ENCODE data around the gene PCDH8. TPM values are rescaled to one million over a fixed set of nuclear protein-coding genes. Genes with fewer than 3 reads are reported as not detected.

Gene PCDH8
- polyA plus RNA-seq, 1 of the 3 experiments (the other 2 are of a cell fraction): not detected

GRCh38 chr13:52838433-52839107 lies 9.9 kb downstream of the PCDH8 start:
- peaks cover 0 to 11% of the 10 kb centered on the region in 2 experiments; a peak in 1 of 4 replicates for H3K4me1 ChIP-seq (ENCODE audit: control insufficient read depth in 1 of 2, insufficient read depth in 2 of 2, low read depth in 1 of 2, low read length in 1 of 2)
- DNase-seq: no peak
- peaks cover 3% of the 10 kb centered on the region; the same call in 1 of the 2 replicates for H3K27me3 ChIP-seq (ENCODE audit: insufficient read depth)
- H2AFZ ChIP-seq (ENCODE audit: low read depth): no peak overlapping the region
- no peaks in the 10 kb centered on the region for H3K9me3 ChIP-seq
- H3K9me2 ChIP-seq: no peaks in the 10 kb centered on the region
- ChIA-PET CTCF (interaction anchor here (2.6 kb wide), 1 partner anchor 9 kb away, joined by 13 read pairs; the partner anchor contains the start of gene PCDH8), POLR2A (no interaction called here)
- 23% methylated on average over 4 of the region's 6 CpGs for WGBS (ENCODE audit: low lambda C conversion rate)
- H3F3A ChIP-seq (replicated peaks; ENCODE audit: insufficient read depth): no peaks in the 10 kb centered on the region
- H3K79me2 ChIP-seq (ENCODE audit: insufficient read depth): no peaks in the 10 kb centered on the region
- H4K20me1 ChIP-seq (ENCODE audit: insufficient read depth): no peaks in the 10 kb centered on the region
- H3K4me3 ChIP-seq (ENCODE audit: low read depth in 2 of 2, low read length in 1 of 2): no peak overlapping the region
- no peak overlapping the region for H3K4me2 ChIP-seq
- no peaks in the 10 kb centered on the region for H3K36me3 ChIP-seq (replicated peaks in 1 of 2; ENCODE audit: control insufficient read depth in 1 of 2, insufficient read depth in 2 of 2, low read length in 1 of 2)
- no peak overlapping the region for H3K27ac ChIP-seq (ENCODE audit: low read depth in 2 of 2, low read length in 1 of 2)
- TF ChIP-seq USF1 (IDR thresholded peaks at IDR 0.05; ENCODE audit: borderline replicate concordance, low read depth): no peak
- TF ChIP-seq MXI1 (IDR thresholded peaks at IDR 0.05; ENCODE audit: low read depth, low read length): no peak
- no peak for TF ChIP-seq FOXJ3 (CRISPR knock-in tag; IDR thresholded peaks at IDR 0.05)
- TF ChIP-seq TEAD4 (IDR thresholded peaks at IDR 0.05; ENCODE audit: borderline replicate concordance, insufficient read depth): no peak
- no peak for TF ChIP-seq TCF12 (IDR thresholded peaks at IDR 0.05)
- no peak for TF ChIP-seq RCOR1 (IDR thresholded peaks at IDR 0.05; ENCODE audit: low read length)
- no peak for TF ChIP-seq EP300 (IDR thresholded peaks at IDR 0.05; ENCODE audit: borderline replicate concordance in 1 of 2, low read depth in 1 of 2, low read length in 1 of 2)
- TF ChIP-seq FOSL2 (IDR thresholded peaks at IDR 0.05; ENCODE audit: borderline replicate concordance, low read depth): no peak
- no peak for TF ChIP-seq GATA2 (CRISPR knock-in tag; IDR thresholded peaks at IDR 0.05)
- no peak for TF ChIP-seq SMC3 (IDR thresholded peaks at IDR 0.05; ENCODE audit: low read depth, low read length)
- no peak for TF ChIP-seq RFX5 (IDR thresholded peaks at IDR 0.05; ENCODE audit: low read length)
- TF ChIP-seq MAX (IDR thresholded peaks at IDR 0.05; ENCODE audit: low read depth): no peak
- TF ChIP-seq NFIC (IDR thresholded peaks at IDR 0.05; ENCODE audit: borderline replicate concordance): no peak
- no peak for TF ChIP-seq POLR2AphosphoS5 (IDR thresholded peaks at IDR 0.05; ENCODE audit: low read depth, low read length)
- TF ChIP-seq EZH2phosphoT487 (IDR thresholded peaks at IDR 0.05; ENCODE audit: borderline replicate concordance, low read depth): no peak
- no peak for TF ChIP-seq TAF1 (IDR thresholded peaks at IDR 0.05; ENCODE audit: borderline replicate concordance, low read depth, low read length)
- H3K9ac ChIP-seq: no peak overlapping the region

GRCh38 chr13:52837850-52838249 lies 10.6 kb downstream of the PCDH8 start:
- H4K20me1 ChIP-seq (ENCODE audit: insufficient read depth): no peaks in the 10 kb centered on the region
- H3K4me2 ChIP-seq: no peak overlapping the region
- H3F3A ChIP-seq (replicated peaks; ENCODE audit: insufficient read depth): no peaks in the 10 kb centered on the region
- no peak overlapping the region for H3K9ac ChIP-seq
- H3K9me2 ChIP-seq: no peaks in the 10 kb centered on the region
- ChIA-PET CTCF (interaction anchor here (1.2 to 2.6 kb wide), 2 partner anchors 9 to 12 kb away, joined by 5 to 13 read pairs; partner anchors contain the start of gene PCDH8), POLR2A (no interaction called here)
- DNase-seq: no peak
- no peaks in the 10 kb centered on the region for H3K36me3 ChIP-seq (replicated peaks in 1 of 2; ENCODE audit: control insufficient read depth in 1 of 2, insufficient read depth in 2 of 2, low read length in 1 of 2)
- H2AFZ ChIP-seq (ENCODE audit: low read depth): no peak overlapping the region
- H3K27me3 ChIP-seq (ENCODE audit: insufficient read depth): no peaks in the 10 kb centered on the region; the same call in 1 of the 2 replicates
- peaks cover 0 to 11% of the 10 kb centered on the region in 2 experiments; a peak in 1 of 4 replicates for H3K4me1 ChIP-seq (ENCODE audit: control insufficient read depth in 1 of 2, insufficient read depth in 2 of 2, low read depth in 1 of 2, low read length in 1 of 2)
- H3K4me3 ChIP-seq (ENCODE audit: low read depth in 2 of 2, low read length in 1 of 2): no peak overlapping the region
- H3K79me2 ChIP-seq (ENCODE audit: insufficient read depth): no peaks in the 10 kb centered on the region
- 17% methylated on average over 2 of the region's 2 CpGs for WGBS (ENCODE audit: low lambda C conversion rate)
- no peaks in the 10 kb centered on the region for H3K9me3 ChIP-seq
- no peak overlapping the region for H3K27ac ChIP-seq (ENCODE audit: low read depth in 2 of 2, low read length in 1 of 2)
- TF ChIP-seq ELF1 (IDR thresholded peaks at IDR 0.05): no peak
- TF ChIP-seq FOXJ3 (CRISPR knock-in tag; IDR thresholded peaks at IDR 0.05): no peak
- TF ChIP-seq PBX3 (IDR thresholded peaks at IDR 0.05): no peak
- no peak for TF ChIP-seq FOXM1 (IDR thresholded peaks at IDR 0.05; ENCODE audit: low read depth)
- no peak for TF ChIP-seq RFX5 (IDR thresholded peaks at IDR 0.05; ENCODE audit: low read length)
- TF ChIP-seq POLR2AphosphoS5 (IDR thresholded peaks at IDR 0.05; ENCODE audit: low read depth, low read length): no peak
- no peak for TF ChIP-seq USF2 (IDR thresholded peaks at IDR 0.05; ENCODE audit: borderline replicate concordance, low read depth, low read length)
- TF ChIP-seq TCF12 (IDR thresholded peaks at IDR 0.05): no peak
- TF ChIP-seq IRF3 (IDR thresholded peaks at IDR 0.05; ENCODE audit: low read depth, low read length): no peak
- TF ChIP-seq RCOR1 (IDR thresholded peaks at IDR 0.05; ENCODE audit: low read length): no peak
- no peak for TF ChIP-seq CTCF (IDR thresholded peaks at IDR 0.05)

Data from SK-N-SH (cell line).